ENCODE measurements around the gene FAM32A. TPM values are rescaled to one million over a fixed set of nuclear protein-coding genes. Genes with fewer than 3 reads are reported as not detected.

FAM32A gene
- polyA plus RNA-seq, 1 of the 3 experiments (the other 2 are of a cell fraction), result 156 TPM

DNA sequence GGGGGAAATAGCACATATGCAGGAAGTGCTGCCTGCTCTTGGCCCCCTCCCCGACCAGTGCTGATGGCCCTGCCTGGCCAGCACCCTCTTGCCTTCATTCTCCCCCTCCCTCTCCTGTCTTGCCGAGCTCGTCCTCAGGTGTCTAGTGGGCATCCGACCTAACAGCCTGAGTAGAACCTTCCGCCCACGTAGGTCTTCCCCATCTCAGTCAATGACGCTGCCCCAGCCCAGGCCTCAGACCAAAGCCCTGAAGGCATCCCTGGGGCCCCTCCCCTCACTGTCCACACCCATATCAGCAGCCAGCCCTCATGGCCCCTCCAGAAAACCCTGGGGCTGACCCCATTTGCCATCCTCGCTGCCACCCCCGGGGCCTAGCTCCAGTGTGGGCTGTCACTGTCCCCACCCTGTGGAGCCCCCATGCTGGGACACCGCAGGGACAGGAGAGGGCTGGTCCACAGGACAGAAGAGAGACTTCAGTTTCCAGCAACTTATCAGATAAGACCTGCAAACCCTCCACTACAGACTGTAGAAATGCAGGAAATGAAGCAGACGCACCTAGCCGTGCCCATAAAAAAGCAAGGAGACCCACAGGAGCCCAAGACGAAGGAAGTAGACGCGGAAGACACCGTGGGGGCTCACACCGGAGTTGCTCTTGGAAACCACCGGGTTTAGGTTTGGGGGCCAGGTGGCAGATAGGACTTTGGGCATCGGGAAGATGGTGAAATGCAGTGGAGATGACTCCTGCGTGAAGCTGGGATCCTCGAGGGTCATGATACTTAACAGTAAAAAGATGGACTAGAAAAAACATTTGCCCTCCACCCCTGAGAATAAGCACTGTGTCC lies 50.8 kb downstream of the FAM32A start:
- peaks cover 7 to 43% of the 10 kb centered on the region in 2 experiments for H3K36me3 ChIP-seq (replicated peaks in 1 of 2; ENCODE audit: control insufficient read depth in 1 of 2, insufficient read depth in 2 of 2, low read length in 1 of 2)
- no peaks in the 10 kb centered on the region for H3K9me2 ChIP-seq
- 92% methylated on average over 18 of the region's 21 CpGs for WGBS (ENCODE audit: low lambda C conversion rate)
- no peaks in the 10 kb centered on the region for H3K4me1 ChIP-seq (ENCODE audit: control insufficient read depth in 1 of 2, insufficient read depth in 2 of 2, low read depth in 1 of 2, low read length in 1 of 2)
- H3F3A ChIP-seq (replicated peaks; ENCODE audit: insufficient read depth), result no peaks in the 10 kb centered on the region
- peak; percentile 22 for DNase-seq
- no peak for TF ChIP-seq EP300 (IDR thresholded peaks at IDR 0.05; ENCODE audit: borderline replicate concordance in 1 of 2, low read depth in 1 of 2, low read length in 1 of 2)
- TF ChIP-seq FOXJ3 (CRISPR knock-in tag; IDR thresholded peaks at IDR 0.05), result no peak
- TF ChIP-seq, protein P1, sequence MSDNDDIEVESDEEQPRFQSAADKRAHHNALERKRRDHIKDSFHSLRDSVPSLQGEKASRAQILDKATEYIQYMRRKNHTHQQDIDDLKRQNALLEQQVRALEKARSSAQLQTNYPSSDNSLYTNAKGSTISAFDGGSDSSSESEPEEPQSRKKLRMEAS (IDR thresholded peaks at IDR 0.05; ENCODE audit: low read depth), result no peak
- TF ChIP-seq FOXM1 (IDR thresholded peaks at IDR 0.05; ENCODE audit: low read depth), result no peak
- no peak for TF ChIP-seq IRF3 (IDR thresholded peaks at IDR 0.05; ENCODE audit: low read depth, low read length)
- TF ChIP-seq MEF2A (IDR thresholded peaks at IDR 0.05; ENCODE audit: borderline replicate concordance, low read depth), result no peak
- TF ChIP-seq POLR2AphosphoS5 (IDR thresholded peaks at IDR 0.05; ENCODE audit: low read depth, low read length), result no peak; the same call in 1 of the 2 replicates
- TF ChIP-seq RXRA (IDR thresholded peaks at IDR 0.05; ENCODE audit: borderline replicate concordance, low read depth), result no peak
- TF ChIP-seq, protein P2, sequence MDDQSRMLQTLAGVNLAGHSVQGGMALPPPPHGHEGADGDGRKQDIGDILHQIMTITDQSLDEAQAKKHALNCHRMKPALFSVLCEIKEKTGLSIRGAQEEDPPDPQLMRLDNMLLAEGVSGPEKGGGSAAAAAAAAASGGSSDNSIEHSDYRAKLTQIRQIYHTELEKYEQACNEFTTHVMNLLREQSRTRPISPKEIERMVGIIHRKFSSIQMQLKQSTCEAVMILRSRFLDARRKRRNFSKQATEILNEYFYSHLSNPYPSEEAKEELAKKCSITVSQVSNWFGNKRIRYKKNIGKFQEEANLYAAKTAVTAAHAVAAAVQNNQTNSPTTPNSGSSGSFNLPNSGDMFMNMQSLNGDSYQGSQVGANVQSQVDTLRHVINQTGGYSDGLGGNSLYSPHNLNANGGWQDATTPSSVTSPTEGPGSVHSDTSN (IDR thresholded peaks at IDR 0.05), result no peak
- TF ChIP-seq GATA2 (CRISPR knock-in tag; IDR thresholded peaks at IDR 0.05), result no peak
- no peak for TF ChIP-seq TCF12 (IDR thresholded peaks at IDR 0.05)
- no peak for TF ChIP-seq YY1 (IDR thresholded peaks at IDR 0.05; ENCODE audit: low read depth)
- no peak for TF ChIP-seq RFX5 (IDR thresholded peaks at IDR 0.05; ENCODE audit: low read length)
- no peak for TF ChIP-seq USF2 (IDR thresholded peaks at IDR 0.05; ENCODE audit: borderline replicate concordance, low read depth, low read length)
- no peak for TF ChIP-seq ZBTB33 (IDR thresholded peaks at IDR 0.05; ENCODE audit: borderline replicate concordance, low read depth)
- no peak for TF ChIP-seq GABPA (IDR thresholded peaks at IDR 0.05; ENCODE audit: low read depth)
- no peak for TF ChIP-seq TAF1 (IDR thresholded peaks at IDR 0.05; ENCODE audit: borderline replicate concordance, low read depth, low read length)
- TF ChIP-seq MXI1 (IDR thresholded peaks at IDR 0.05; ENCODE audit: low read depth, low read length), result no peak
- ChIA-PET CTCF (interaction anchor here (0.8 kb wide), 1 partner anchor 10 kb away, joined by 3 read pairs; no protein-coding TSS in a partner anchor), POLR2A (no interaction called here)
- H2AFZ ChIP-seq (ENCODE audit: low read depth), result no peak overlapping the region
- no peaks in the 10 kb centered on the region for H3K9me3 ChIP-seq
- no peak overlapping the region for H3K27ac ChIP-seq (ENCODE audit: low read depth in 2 of 2, low read length in 1 of 2)
- no peaks in the 10 kb centered on the region for H4K20me1 ChIP-seq (ENCODE audit: insufficient read depth)
- H3K4me2 ChIP-seq, result no peak overlapping the region
- H3K79me2 ChIP-seq (ENCODE audit: insufficient read depth), result no peaks in the 10 kb centered on the region
- no peak overlapping the region for H3K4me3 ChIP-seq (ENCODE audit: low read depth in 2 of 2, low read length in 1 of 2)
- no peak overlapping the region for H3K9ac ChIP-seq
- peaks cover 1% of the 10 kb centered on the region; the same call in 1 of the 2 replicates for H3K27me3 ChIP-seq (ENCODE audit: insufficient read depth)

Small RNA genes within 50 kb of the gene (small RNA-seq; reads per million reads assigned to genes)
- gene RF00017, result 0 reads per million in 7 experiments

Other genes with a start within 250 kb of the FAM32A start
- not detected in 2 replicates for gene OR10H4, start 236.4 kb upstream of the FAM32A start, polyA plus RNA-seq (2012; rRNA removed)
- gene TPM4, start 108.9 kb upstream of the FAM32A start, polyA plus RNA-seq (2012; rRNA removed), result 415 and 440 TPM in 2 replicates
- 55.2 and 58.0 TPM in 2 replicates for gene RAB8A, start 73.5 kb upstream of the FAM32A start, polyA plus RNA-seq (2012; rRNA removed)
- gene HSH2D, start 41.7 kb upstream of the FAM32A start, polyA plus RNA-seq (2012; rRNA removed), result not detected in 2 replicates
- gene CIB3, start 11.9 kb upstream of the FAM32A start, polyA plus RNA-seq (2012; rRNA removed), result not detected in 2 replicates
- gene AP1M1, start 12.5 kb downstream of the FAM32A start, polyA plus RNA-seq (2012; rRNA removed), result 101 and 133 TPM in 2 replicates
- 2.8 and 6.9 TPM in 2 replicates for gene KLF2, start 139.4 kb downstream of the FAM32A start, polyA plus RNA-seq (2012; rRNA removed)

Measured in SK-N-SH (cell line).